OCI-LY3 (cell line): Measurements from ENCODE around the gene MED4.

Source experiments
- CTCF ChIP-seq: fragments of 200-600, 300-600 bp; sonication (generic); IDR thresholded peaks from 2 replicates; pipeline ENCODE4 v1.5.1; 2014; ENCODE audit warnings: antibody characterized with exemption, low read length, low read depth
- EZH2phosphoT487 ChIP-seq: fragments of 200-600 bp; shearing (Covaris generic); IDR thresholded peaks from 2 replicates; pipeline ENCODE4 v1.6.1; 2018; ENCODE audit warnings: antibody characterized with exemption, mixed run types, low read depth

- TF ChIP-seq EZH2phosphoT487 = no peak
- no peak for TF ChIP-seq CTCF
Measured at GRCh38 chr13:48070942-48071341, 24.0 kb downstream of the MED4 start.
